H9 (cell line): ENCODE results near the gene P3H2. TPM values are rescaled to one million over a fixed set of nuclear protein-coding genes. Genes with fewer than 3 reads are reported as not detected.

ENCODE experiments used
- DNase-seq: peaks from one replicate; pipeline ENCODE4 v3.0.0-alpha.2; 2017
- H2AFZ ChIP-seq: one replicate; pipeline ENCODE4 v1.6.1; 2013; ENCODE audit warnings: mild to moderate bottlenecking, low read length, control low read depth, moderate library complexity
- H2AK5ac ChIP-seq: 2 replicates; pipeline ENCODE4 v1.6.1; 2013; ENCODE audit warnings: low read length, control low read depth, mixed read lengths; ENCODE audit not compliant: insufficient read length
- H2BK120ac ChIP-seq: one replicate; pipeline ENCODE4 v1.6.1; 2013; ENCODE audit warnings: low read depth, mild to moderate bottlenecking, low read length, control low read depth, inconsistent platforms; ENCODE audit not compliant: poor library complexity, severe bottlenecking
- H2BK12ac ChIP-seq: 2 replicates; pipeline ENCODE4 v1.6.1; 2013; ENCODE audit warnings: low read length, control low read depth, mixed read lengths, low read depth; ENCODE audit not compliant: insufficient read length
- H2BK15ac ChIP-seq: 2 replicates; pipeline ENCODE4 v1.6.1; 2013; ENCODE audit warnings: low read depth, low read length, control low read depth
- H2BK20ac ChIP-seq: one replicate; pipeline ENCODE4 v1.6.1; 2013; ENCODE audit warnings: low read depth, mild to moderate bottlenecking, low read length, control low read depth, inconsistent platforms; ENCODE audit not compliant: poor library complexity, severe bottlenecking
- H2BK5ac ChIP-seq: 2 replicates; pipeline ENCODE4 v1.6.1; 2013; ENCODE audit warnings: low read length, control low read depth, mixed read lengths; ENCODE audit not compliant: insufficient read length
- H3K14ac ChIP-seq: 2 replicates; pipeline ENCODE4 v1.6.1; 2013; ENCODE audit warnings: low read length, control low read depth; ENCODE audit not compliant: insufficient read depth
- H3K18ac ChIP-seq: 2 replicates; pipeline ENCODE4 v1.6.1; 2013; ENCODE audit warnings: low read depth, mild to moderate bottlenecking, mixed read lengths, low read length, control low read depth; ENCODE audit not compliant: insufficient read length
- H3K23ac ChIP-seq: 2 replicates; pipeline ENCODE4 v1.6.1; 2013; ENCODE audit warnings: low read length, control low read depth, mixed read lengths, low read depth; ENCODE audit not compliant: insufficient read length
- H3K23me2 ChIP-seq: 2 replicates; pipeline ENCODE4 v1.6.1; 2013; ENCODE audit warnings: low read depth, mild to moderate bottlenecking, mixed read lengths, low read length, control low read depth; ENCODE audit not compliant: insufficient read length, poor library complexity, severe bottlenecking
- H3K27ac ChIP-seq: 2 replicates; pipeline ENCODE4 v1.5.1; 2013; ENCODE audit warnings: low read length, control low read depth, mixed read lengths, low read depth; ENCODE audit not compliant: insufficient read length
- H3K27me3 ChIP-seq: 2 replicates; pipeline ENCODE4 v1.6.1; 2013; ENCODE audit warnings: low read length, control low read depth, inconsistent platforms; ENCODE audit not compliant: insufficient read depth
- H3K4ac ChIP-seq: 2 replicates; pipeline ENCODE4 v1.6.1; 2013; ENCODE audit warnings: low read depth, mild to moderate bottlenecking, control low read depth, inconsistent platforms, low read length, moderate library complexity
- H3K4me1 ChIP-seq: 2 replicates; pipeline ENCODE4 v1.6.1; 2013; ENCODE audit warnings: low read length, control low read depth, inconsistent platforms; ENCODE audit not compliant: insufficient read depth
- H3K4me2 ChIP-seq: 2 replicates; pipeline ENCODE4 v1.6.1; 2013; ENCODE audit warnings: low read length, control low read depth, mixed read lengths; ENCODE audit not compliant: insufficient read length, insufficient read depth
- H3K56ac ChIP-seq: 2 replicates; pipeline ENCODE4 v1.6.1; 2013; ENCODE audit warnings: low read depth, mild to moderate bottlenecking, mixed read lengths, low read length, control low read depth; ENCODE audit not compliant: insufficient read length
- H3K79me1 ChIP-seq: 2 replicates; pipeline ENCODE4 v1.6.1; 2013; ENCODE audit warnings: low read depth, mild to moderate bottlenecking, moderate library complexity, low read length, control low read depth, inconsistent platforms; ENCODE audit not compliant: insufficient read depth, poor library complexity, severe bottlenecking
- H3K79me2 ChIP-seq: 2 replicates; pipeline ENCODE4 v1.6.1; 2013; ENCODE audit warnings: low read length, control low read depth, inconsistent platforms; ENCODE audit not compliant: insufficient read depth
- H3K9ac ChIP-seq: 2 replicates; pipeline ENCODE4 v1.6.1; 2013; ENCODE audit warnings: low read length, control low read depth, mixed read lengths; ENCODE audit not compliant: insufficient read length; ENCODE audit errors: extremely low read depth
- H3K9me3 ChIP-seq: one replicate; pipeline ENCODE4 v1.6.1; 2013; ENCODE audit warnings: low read depth, low read length, inconsistent platforms; ENCODE audit not compliant: control insufficient read depth
- H3T11ph ChIP-seq: one replicate; pipeline ENCODE4 v1.6.1; 2013; ENCODE audit warnings: mild to moderate bottlenecking, low read length, control low read depth, inconsistent platforms
- H4K20me1 ChIP-seq: one replicate; pipeline ENCODE4 v1.6.1; 2013; ENCODE audit not compliant: control insufficient read depth, insufficient read length, insufficient read depth
- H4K5ac ChIP-seq: 2 replicates; pipeline ENCODE4 v1.6.1; 2013; ENCODE audit warnings: low read depth, mild to moderate bottlenecking, mixed read lengths, low read length, control low read depth; ENCODE audit not compliant: insufficient read length
- H4K8ac ChIP-seq: replicated peaks from 2 replicates; pipeline ENCODE4 v1.6.1; 2013; ENCODE audit warnings: low read length, control low read depth, mixed read lengths, low read depth; ENCODE audit not compliant: insufficient read length
- H4K91ac ChIP-seq: 2 replicates; pipeline ENCODE4 v1.6.1; 2013; ENCODE audit warnings: low read depth, mild to moderate bottlenecking, moderate library complexity, mixed read lengths, low read length, control low read depth; ENCODE audit not compliant: insufficient read length
- H3K27ac Mint-ChIP-seq, 3 experiments: 2 replicates in 2 of 3; 3 replicates in 1 of 3; pipeline ENCODE4 v1.8.0; 2020 to 2021; ENCODE audit warnings: mixed read lengths in 3 of 3, mild to moderate bottlenecking in 1 of 3, moderate library complexity in 1 of 3
- H3K27me3 Mint-ChIP-seq: 2 replicates; pipeline ENCODE4 v1.8.0; 2021; ENCODE audit warnings: low read depth, mild to moderate bottlenecking, moderate library complexity, mixed read lengths
- H3K36me3 Mint-ChIP-seq, 3 experiments: 2 replicates in 2 of 3; 3 replicates in 1 of 3; pipeline ENCODE4 v1.8.0; 2020 to 2021; ENCODE audit warnings: low read depth in 3 of 3, mixed read lengths in 3 of 3; ENCODE audit not compliant: insufficient read depth in 1 of 3
- H3K4me1 Mint-ChIP-seq, 2 experiments: 2 replicates each; pipeline ENCODE4 v1.8.0; 2020; ENCODE audit warnings: mixed read lengths in 2 of 2
- H3K4me3 Mint-ChIP-seq, 2 experiments: 2 replicates in 1 of 2; 3 replicates in 1 of 2; pipeline ENCODE4 v1.8.0; 2020 to 2021; ENCODE audit warnings: mild to moderate bottlenecking in 2 of 2, mixed read lengths in 2 of 2, moderate library complexity in 1 of 2
- H3K9me3 Mint-ChIP-seq, 2 experiments: 2 replicates in 1 of 2; 3 replicates in 1 of 2; pipeline ENCODE4 v1.8.0; 2020; ENCODE audit warnings: mild to moderate bottlenecking in 2 of 2, mixed read lengths in 2 of 2, moderate library complexity in 1 of 2
- CTCF ChIP-seq: fragments of 200-600 bp; sonication (generic); conservative IDR thresholded peaks from 3 replicates; pipeline ENCODE4 v1.8.0; 2021; ENCODE audit warnings: antibody characterized with exemption, mild to moderate bottlenecking
- WGBS: extraction: QIAGEN DNeasy Blood & Tissue Kit; methylation state at CpG from one replicate; pipeline ENCODE4 v1.1.7; 2013; ENCODE audit warnings: missing lambda C conversion rate, low lambda C conversion rate, mixed read lengths; ENCODE audit not compliant: insufficient read length; ENCODE audit errors: extremely low coverage; 5-methylcytosine and 5-hydroxymethylcytosine counted together
- total RNA-seq: library from RNA; stranded (reverse); gene quantifications from 2 replicates; pipeline ENCODE4 v1.2.1, GENCODE V29; 2021

The P3H2 gene
- total RNA-seq, 1 experiment from 2014 or later, result 41.5 TPM

- Histone ChIP-seq H3K18ac (no peak overlapping the region), H3K79me1 (no peaks in the 10 kb centered on the region), H2BK12ac (no peak overlapping the region), H3K4ac (no peak overlapping the region), H4K20me1 (no peaks in the 10 kb centered on the region), H3K27ac (no peak overlapping the region), H3T11ph (no peak overlapping the region), H3K23me2 (no peaks in the 10 kb centered on the region), H2BK15ac (no peak overlapping the region), H2BK120ac (no peak overlapping the region), H3K23ac (no peak overlapping the region), H4K5ac (no peak overlapping the region), H3K14ac (no peak overlapping the region), H3K27me3 (no peaks in the 10 kb centered on the region), H2BK5ac (no peak overlapping the region), H4K91ac (no peak overlapping the region), H2AFZ (no peak overlapping the region), H3K9ac (no peak overlapping the region), H3K56ac (no peak overlapping the region), H3K79me2 (no peaks in the 10 kb centered on the region), H3K9me3 (no peaks in the 10 kb centered on the region), H2BK20ac (no peak overlapping the region), H2AK5ac (no peak overlapping the region), H3K4me2 (no peak overlapping the region), H4K8ac (no peak overlapping the region), H3K4me1 (peaks cover 5% of the 10 kb centered on the region; the same call in 1 of the 2 replicates)
- no CpG with 5 or more reads among the region's 9 CpGs for WGBS
- peaks cover 0 to 14% (median 6%) of the 10 kb centered on the region in 3 experiments; a peak in 3 of 7 replicates for H3K36me3 Mint-ChIP-seq
- no peak overlapping the region; a peak in 1 of 7 replicates for H3K27ac Mint-ChIP-seq
- no peaks in the 10 kb centered on the region; the same call in 1 of the 2 replicates for H3K27me3 Mint-ChIP-seq
- TF ChIP-seq CTCF, result no peak
- H3K9me3 Mint-ChIP-seq, result peaks cover 0 to 3% of the 10 kb centered on the region in 2 experiments; a peak in 2 of 5 replicates
- peaks cover 40% of the 10 kb centered on the region in 2 experiments for H3K4me1 Mint-ChIP-seq
- DNase-seq, result no peak
- no peak overlapping the region for H3K4me3 Mint-ChIP-seq
Observed at GRCh38 chr3:190088890-190089289, 31.8 kb downstream of the P3H2 start.
